PC-3 (cell line): ENCODE measurements around the gene FGGY. TPM values are rescaled to one million over a fixed set of nuclear protein-coding genes. Genes with fewer than 3 reads are reported as not detected.
"Not testable (repeated sequence)": the region's sequence is repeated elsewhere in the genome, so short reads cannot be mapped to it uniquely, and the experiment has no call there.

Experiments
- ATAC-seq: fragments of 200-7000 bp; cut with Tn5 transposase; 2 replicates; pipeline ENCODE4 v1.9.1; 2020; ENCODE audit warnings: mild to moderate bottlenecking, moderate library complexity
- BruUV-seq: library from RNA; stranded (reverse); fragments of 400-500 nt; replicated peaks from 2 replicates; lab custom pipeline; 2021; lab: Mats Ljungman, UMichigan
- CTCF ChIA-PET: fragments of 300-600 bp; sonication (Branson Sonifier 250); formaldehyde crosslinking; loops from one replicate; lab custom pipeline; 2022; ENCODE audit warnings: antibody characterized with exemption; lab: Charles Lee
- POLR2A ChIA-PET: fragments of 300-600 bp; sonication (Branson Sonifier 250); formaldehyde crosslinking; loops from one replicate; lab custom pipeline; 2022; ENCODE audit warnings: antibody characterized with exemption; ENCODE audit not compliant: unreplicated experiment; lab: Charles Lee
- DNase-seq: peaks from one replicate; pipeline ENCODE4 v3.0.0-alpha.2; 2015
- H2AFZ ChIP-seq: fragments of 300-600 bp; sonication (generic); 2 replicates; pipeline ENCODE4 v1.6.0; 2016; ENCODE audit warnings: antibody characterized with exemption, low read length
- H3F3A ChIP-seq: fragments of 300-600 bp; sonication (generic); one replicate; pipeline ENCODE4 v1.6.0; 2017; ENCODE audit warnings: antibody characterized with exemption, low read length, control low read depth, mild to moderate bottlenecking; ENCODE audit not compliant: unreplicated experiment
- H3K27ac ChIP-seq: fragments of 300-600 bp; sonication (generic); 2 replicates; pipeline ENCODE4 v1.5.1; 2016; ENCODE audit warnings: mild to moderate bottlenecking, low read length
- H3K27me3 ChIP-seq: fragments of 300-600 bp; sonication (generic); 2 replicates; pipeline ENCODE4 v1.6.1; 2016; ENCODE audit warnings: low read length, mixed read lengths
- H3K36me3 ChIP-seq: fragments of 300-600 bp; sonication (generic); 2 replicates; pipeline ENCODE4 v1.6.1; 2016; ENCODE audit warnings: low read depth, mixed run types, low read length, mixed read lengths
- H3K4me1 ChIP-seq: fragments of 300-600 bp; sonication (generic); 2 replicates; pipeline ENCODE4 v1.5.1; 2016; ENCODE audit warnings: low read length; ENCODE audit not compliant: insufficient read depth
- H3K4me2 ChIP-seq: fragments of 300-600 bp; sonication (generic); 2 replicates; pipeline ENCODE4 v1.6.0; 2016; ENCODE audit warnings: low read length
- H3K4me3 ChIP-seq: fragments of 300-600 bp; sonication (generic); 2 replicates; pipeline ENCODE4 v1.5.1; 2016; ENCODE audit warnings: mild to moderate bottlenecking, low read length, mixed read lengths
- H3K79me2 ChIP-seq: fragments of 300-600 bp; sonication (generic); 2 replicates; pipeline ENCODE4 v1.6.1; 2017; ENCODE audit warnings: low read length, mixed read lengths
- H3K9ac ChIP-seq: fragments of 300-600 bp; sonication (generic); 2 replicates; pipeline ENCODE4 v1.6.0; 2016; ENCODE audit warnings: mild to moderate bottlenecking, low read length
- H3K9me2 ChIP-seq: fragments of 300-600 bp; sonication (generic); replicated peaks from 2 replicates; pipeline ENCODE4 v1.6.1; 2016; ENCODE audit warnings: mixed run types, low read length, mixed read lengths
- H3K9me3 ChIP-seq: fragments of 300-600 bp; sonication (generic); 2 replicates; pipeline ENCODE4 v1.6.1; 2016; ENCODE audit warnings: low read length, mixed read lengths
- H4K20me1 ChIP-seq: fragments of 300-600 bp; sonication (generic); 2 replicates; pipeline ENCODE4 v1.6.1; 2016; ENCODE audit warnings: low read length, mixed read lengths
- CTCF ChIP-seq: fragments of 300-600 bp; sonication (generic); conservative IDR thresholded peaks from 2 replicates; pipeline ENCODE4 v1.5.1; 2017; ENCODE audit warnings: antibody characterized with exemption, low read depth, mild to moderate bottlenecking, low read length
- EZH2 ChIP-seq: fragments of 300-600 bp; sonication (generic); IDR thresholded peaks from one replicate; pipeline ENCODE4 v1.6.1; 2017; ENCODE audit warnings: antibody characterized with exemption, mild to moderate bottlenecking, low read length; ENCODE audit not compliant: unreplicated experiment
- EZH2phosphoT487 ChIP-seq: fragments of 300-600 bp; sonication (generic); IDR thresholded peaks from 2 replicates; pipeline ENCODE4 v1.6.1; 2018; ENCODE audit warnings: mild to moderate bottlenecking, antibody characterized with exemption, low read length, borderline replicate concordance
- intact Hi-C: fragments of 100-400 bp; cut with micrococcal nuclease; formaldehyde crosslinking; loops from 2 replicates; pipeline ENCODE4 v1.9.0; 2023
- total RNA-seq: library from RNA; depleted of rRNA; stranded (reverse); fragments of >200 nt; gene quantifications from 2 replicates; pipeline ENCODE4 v1.2.3, GENCODE V29; 2014

FGGY gene
- total RNA-seq, 1 experiment from 2014 or later = 7.4 TPM

- Histone ChIP-seq H3K36me3 (no peaks in the 10 kb centered on the region; the same call in 1 of the 2 replicates), H4K20me1 (no peaks in the 10 kb centered on the region), H2AFZ (no peak overlapping the region), H3K4me3 (no peak overlapping the region), H3K9me2 (no peaks in the 10 kb centered on the region), H3K9ac (no peak overlapping the region), H3K27ac (no peak overlapping the region), H3K27me3 (no peaks in the 10 kb centered on the region), H3K4me2 (no peak overlapping the region), H3K4me1 (no peaks in the 10 kb centered on the region; the same call in 1 of the 2 replicates), H3K79me2 (no peaks in the 10 kb centered on the region), H3K9me3 (0 out of 2 replicates have a peak, but pooled peaks cover 5% of the 10 kb centered on the region), H3F3A (no peaks in the 10 kb centered on the region)
- TF ChIP-seq EZH2 (no peak), CTCF (no peak), EZH2phosphoT487 (no peak)
- POLR2A ChIA-PET = no interaction called here
- intact Hi-C loops = no loop called here
- CTCF ChIA-PET = no interaction called here
- BruUV-seq = no TSS peak
- no peak for DNase-seq
- ATAC-seq = no peak
These were observed 259.5 kb downstream of the FGGY start for GRCh38 chr1:59556398-59556797.

- Histone ChIP-seq H3K4me1 (no peaks in the 10 kb centered on the region), H3K36me3 (no peaks in the 10 kb centered on the region; the same call in 1 of the 2 replicates), H3K79me2 (no peaks in the 10 kb centered on the region), H3K9me3 (0 out of 2 replicates have a peak, but pooled peaks cover 5% of the 10 kb centered on the region), H3K4me2 (no peak overlapping the region), H4K20me1 (no peaks in the 10 kb centered on the region), H3K27ac (no peak overlapping the region), H3K9me2 (no peaks in the 10 kb centered on the region), H3K27me3 (no peaks in the 10 kb centered on the region), H3K4me3 (no peak overlapping the region), H2AFZ (no peak overlapping the region), H3K9ac (no peak overlapping the region), H3F3A (no peaks in the 10 kb centered on the region)
- CTCF ChIA-PET = no interaction called here
- no peak for TF ChIP-seq CTCF
- no peak for TF ChIP-seq EZH2
- TF ChIP-seq EZH2phosphoT487 = no peak
- no peak for DNase-seq
- BruUV-seq = no TSS peak
- no peak for ATAC-seq
- intact Hi-C loops = no loop called here
- POLR2A ChIA-PET = no interaction called here
These were observed 260.1 kb downstream of the FGGY start for GRCh38 chr1:59556802-59557548.

- POLR2A ChIA-PET = no interaction called here
- Histone ChIP-seq H3K9me2 (no peaks in the 10 kb centered on the region), H3K4me3 (no peak overlapping the region), H4K20me1 (no peaks in the 10 kb centered on the region), H3K27ac (no peak overlapping the region), H3K79me2 (no peaks in the 10 kb centered on the region), H3K4me2 (no peak overlapping the region), H3K9ac (no peak overlapping the region), H3K36me3 (no peaks in the 10 kb centered on the region; the same call in 1 of the 2 replicates), H3K27me3 (no peaks in the 10 kb centered on the region), H3F3A (no peaks in the 10 kb centered on the region), H3K4me1 (no peaks in the 10 kb centered on the region), H2AFZ (no peak overlapping the region), H3K9me3 (0 out of 2 replicates have a peak, but pooled peaks cover 5% of the 10 kb centered on the region)
- ATAC-seq (no peak), DNase-seq (no peak)
- BruUV-seq = no TSS peak
- CTCF ChIA-PET = no interaction called here
- intact Hi-C loops = no loop called here
- TF ChIP-seq EZH2phosphoT487 (no peak), EZH2 (no peak), CTCF (no peak)
These were observed 260.6 kb downstream of the FGGY start for GRCh38 chr1:59557549-59557885.

- H3K27me3 ChIP-seq, H3K79me2 ChIP-seq, H3K9ac ChIP-seq, CTCF ChIA-PET, BruUV-seq, intact Hi-C loops, H3K9me2 ChIP-seq, H3K4me3 ChIP-seq, H3K9me3 ChIP-seq, H3K27ac ChIP-seq, H3K4me2 ChIP-seq, H3K36me3 ChIP-seq, DNase-seq, H3F3A ChIP-seq, ATAC-seq, POLR2A ChIA-PET, H3K4me1 ChIP-seq, H4K20me1 ChIP-seq, H2AFZ ChIP-seq: not testable (repeated sequence)
These were observed 261.7 kb downstream of the FGGY start for GRCh38 chr1:59558580-59558979.
